PC-3 (cell line): ENCODE results near the gene CPEB1.

ENCODE experiments used
- EZH2 ChIP-seq: fragments of 300-600 bp; sonication (generic); IDR thresholded peaks from one replicate; pipeline ENCODE4 v1.6.1; 2017; ENCODE audit warnings: antibody characterized with exemption, mild to moderate bottlenecking, low read length; ENCODE audit not compliant: unreplicated experiment
- TF ChIP-seq, protein P1 (sequence below): fragments of 300-600 bp; sonication (generic); conservative IDR thresholded peaks from 2 replicates; pipeline ENCODE4 v1.5.1; 2017; ENCODE audit warnings: antibody characterized with exemption, low read depth, mild to moderate bottlenecking, low read length

DNA sequence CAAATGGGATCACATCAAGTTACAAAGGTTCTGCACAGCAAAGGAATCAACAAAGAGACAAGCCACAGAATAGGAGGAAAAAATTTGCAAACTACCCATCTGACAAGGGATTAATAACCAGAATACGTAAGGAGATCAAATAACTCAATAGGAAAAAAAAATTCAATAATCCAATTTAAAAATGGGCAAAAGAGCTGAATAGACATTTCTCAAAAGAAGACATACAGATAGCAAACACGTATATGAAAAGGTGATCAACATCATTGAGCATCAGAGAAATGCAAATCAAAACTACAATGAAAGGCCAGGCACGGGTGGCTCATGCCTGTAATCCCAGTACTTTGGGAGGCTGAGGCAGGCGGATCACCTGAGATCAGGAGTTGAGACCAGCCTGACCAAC, 23.5 kb upstream of the CPEB1 start:
- TF ChIP-seq EZH2: no peak
- TF ChIP-seq, protein P1, sequence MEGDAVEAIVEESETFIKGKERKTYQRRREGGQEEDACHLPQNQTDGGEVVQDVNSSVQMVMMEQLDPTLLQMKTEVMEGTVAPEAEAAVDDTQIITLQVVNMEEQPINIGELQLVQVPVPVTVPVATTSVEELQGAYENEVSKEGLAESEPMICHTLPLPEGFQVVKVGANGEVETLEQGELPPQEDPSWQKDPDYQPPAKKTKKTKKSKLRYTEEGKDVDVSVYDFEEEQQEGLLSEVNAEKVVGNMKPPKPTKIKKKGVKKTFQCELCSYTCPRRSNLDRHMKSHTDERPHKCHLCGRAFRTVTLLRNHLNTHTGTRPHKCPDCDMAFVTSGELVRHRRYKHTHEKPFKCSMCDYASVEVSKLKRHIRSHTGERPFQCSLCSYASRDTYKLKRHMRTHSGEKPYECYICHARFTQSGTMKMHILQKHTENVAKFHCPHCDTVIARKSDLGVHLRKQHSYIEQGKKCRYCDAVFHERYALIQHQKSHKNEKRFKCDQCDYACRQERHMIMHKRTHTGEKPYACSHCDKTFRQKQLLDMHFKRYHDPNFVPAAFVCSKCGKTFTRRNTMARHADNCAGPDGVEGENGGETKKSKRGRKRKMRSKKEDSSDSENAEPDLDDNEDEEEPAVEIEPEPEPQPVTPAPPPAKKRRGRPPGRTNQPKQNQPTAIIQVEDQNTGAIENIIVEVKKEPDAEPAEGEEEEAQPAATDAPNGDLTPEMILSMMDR: no peak
